ENCODE results near the gene RPL38.

The RPL38 gene

GRCh38 chr17:74245871-74246270, 42.4 kb downstream of the RPL38 start:
- DNase-seq (ENCODE audit: low read depth, low spot score): no peak

- no peak for DNase-seq (ENCODE audit: low read depth, low spot score)
These were observed 46.3 kb downstream of the RPL38 start for GRCh38 chr17:74249590-74250270.

- DNase-seq (ENCODE audit: low read depth, low spot score): no peak
These were observed 47.0 kb downstream of the RPL38 start for GRCh38 chr17:74250324-74250995.

- no peak for DNase-seq (ENCODE audit: low read depth, low spot score)
These were observed 47.6 kb downstream of the RPL38 start for GRCh38 chr17:74251051-74251450.

- DNase-seq (ENCODE audit: low read depth, low spot score): no peak
These were observed 48.1 kb downstream of the RPL38 start for GRCh38 chr17:74251569-74251968.

- DNase-seq (ENCODE audit: low read depth, low spot score): no peak
These were observed 48.7 kb downstream of the RPL38 start for GRCh38 chr17:74252211-74252610.

GRCh38 chr17:74253036-74253435, 49.6 kb downstream of the RPL38 start:
- DNase-seq (ENCODE audit: low read depth, low spot score): no peak

GRCh38 chr17:74257311-74257710, 53.8 kb downstream of the RPL38 start:
- DNase-seq (ENCODE audit: low read depth, low spot score): no peak

- DNase-seq (ENCODE audit: low read depth, low spot score): no peak
These were observed 56.4 kb downstream of the RPL38 start for GRCh38 chr17:74259667-74260524.
